IgD-negative memory B cell (primary cell): ENCODE measurements around the gene BUB3. TPM values are rescaled to one million over a fixed set of nuclear protein-coding genes. Genes with fewer than 3 reads are reported as not detected.

ENCODE experiments used
- H3K27ac Mint-ChIP-seq, 3 donors: one replicate each; pipeline ENCODE4 v1.8.0; 2020 to 2022; ENCODE audit warnings: mild to moderate bottlenecking in 3 of 3, mixed read lengths in 3 of 3, moderate library complexity in 1 of 3
- H3K27me3 Mint-ChIP-seq: one replicate; pipeline ENCODE4 v1.8.0; 2021; ENCODE audit warnings: mixed read lengths
- H3K36me3 Mint-ChIP-seq: one replicate; pipeline ENCODE4 v1.8.0; 2020; ENCODE audit warnings: mild to moderate bottlenecking, mixed read lengths
- H3K4me1 Mint-ChIP-seq, 3 donors: one replicate each; pipeline ENCODE4 v1.8.0; 2020 to 2022; ENCODE audit warnings: mixed read lengths in 3 of 3, mild to moderate bottlenecking in 1 of 3
- H3K4me3 Mint-ChIP-seq, 4 donors: one replicate each; pipeline ENCODE4 v1.8.0; 2020 to 2022; ENCODE audit warnings: mild to moderate bottlenecking in 4 of 4, mixed read lengths in 4 of 4, moderate library complexity in 3 of 4
- H3K9me3 Mint-ChIP-seq, 3 donors: one replicate each; pipeline ENCODE4 v1.8.0; 2020 to 2021; ENCODE audit warnings: mixed read lengths in 3 of 3, mild to moderate bottlenecking in 1 of 3
- polyA plus RNA-seq: library from polyadenylated mRNA; unstranded; fragments of 300-500 nt; fragmentation: Illumina TruSeq; gene quantifications from one replicate; pipeline ENCODE4 v1.2.3, GENCODE V29; 2021

The BUB3 gene
- polyA plus RNA-seq, 1 donor from 2014 or later, result 148 TPM

GRCh38 chr10:123146013-123146893 lies 7.9 kb upstream of the BUB3 start:
- Mint-ChIP-seq H3K4me1 (peaks cover 13 to 35% (median 16%) of the 10 kb centered on the region in 3 donors), H3K4me3 (peak overlapping the region in 2 of 4 donors; percentile 47 to 73), H3K36me3 (peaks cover 2% of the 10 kb centered on the region), H3K9me3 (peaks cover 0 to 11% (median 0%) of the 10 kb centered on the region in 3 donors), H3K27me3 (peaks cover 73% of the 10 kb centered on the region), H3K27ac (peak overlapping the region; percentile 87 to 95 (median 91))

- H3K4me1 Mint-ChIP-seq, result peaks cover 19 to 42% (median 20%) of the 10 kb centered on the region in 3 donors
- H3K27ac Mint-ChIP-seq, result peak overlapping the region; percentile 87 to 95 (median 91)
- H3K27me3 Mint-ChIP-seq, result peaks cover 72% of the 10 kb centered on the region
- H3K36me3 Mint-ChIP-seq, result peaks cover 2% of the 10 kb centered on the region
- H3K9me3 Mint-ChIP-seq, result peaks cover 0 to 11% (median 1%) of the 10 kb centered on the region in 3 donors
- peak overlapping the region in 3 of 4 donors; percentile 58 to 83 (median 64) for H3K4me3 Mint-ChIP-seq
These were observed 7.1 kb upstream of the BUB3 start for GRCh38 chr10:123146894-123147634.

- peak within 1 kb of the TSS; percentile 91 to 96 (median 94) for H3K27ac Mint-ChIP-seq
- peaks cover 19 to 42% (median 20%) of the 10 kb centered on the region in 3 donors for H3K4me1 Mint-ChIP-seq
- H3K27me3 Mint-ChIP-seq, result peaks cover 69% of the 10 kb centered on the region
- H3K9me3 Mint-ChIP-seq, result peaks cover 0 to 11% (median 1%) of the 10 kb centered on the region in 3 donors
- H3K4me3 Mint-ChIP-seq, result peak within 1 kb of the TSS; percentile 63 to 88 (median 78)
- H3K36me3 Mint-ChIP-seq, result peaks cover 2% of the 10 kb centered on the region
These were observed 6.4 kb upstream of the BUB3 start, which contains the start of gene HMX2 for GRCh38 chr10:123147635-123148413. TSS of gene HMX2 (plus strand) at chr10:123148136. CDS start at chr10:123148379, 243 bp downstream.

- Mint-ChIP-seq H3K36me3 (peaks cover under 1% of the 10 kb centered on the region), H3K27me3 (peaks cover 61% of the 10 kb centered on the region), H3K9me3 (peaks cover 0 to 11% (median 1%) of the 10 kb centered on the region in 3 donors), H3K4me1 (peaks cover 19 to 42% (median 20%) of the 10 kb centered on the region in 3 donors), H3K4me3 (peak overlapping the region; percentile 63 to 88 (median 78)), H3K27ac (peak overlapping the region; percentile 91 to 96 (median 94))
These were observed 5.6 kb upstream of the BUB3 start for GRCh38 chr10:123148414-123149161.

- peaks cover 20 to 45% (median 25%) of the 10 kb centered on the region in 3 donors for H3K4me1 Mint-ChIP-seq
- peak overlapping the region; percentile 62 to 88 (median 78) for H3K4me3 Mint-ChIP-seq
- H3K27ac Mint-ChIP-seq, result peak overlapping the region; percentile 79 to 96 (median 94)
- no peaks in the 10 kb centered on the region for H3K36me3 Mint-ChIP-seq
- peaks cover 57% of the 10 kb centered on the region for H3K27me3 Mint-ChIP-seq
- H3K9me3 Mint-ChIP-seq, result peaks cover 0 to 9% (median 1%) of the 10 kb centered on the region in 3 donors
These were observed 5.0 kb upstream of the BUB3 start for GRCh38 chr10:123149162-123149567.

GRCh38 chr10:123149568-123150270 lies 4.5 kb upstream of the BUB3 start:
- Mint-ChIP-seq H3K4me3 (peak overlapping the region; percentile 75 to 88 (median 82)), H3K27ac (peak overlapping the region; percentile 88 to 96 (median 90)), H3K4me1 (peaks cover 21 to 43% (median 25%) of the 10 kb centered on the region in 3 donors), H3K36me3 (no peaks in the 10 kb centered on the region), H3K9me3 (peaks cover 0 to 9% (median 1%) of the 10 kb centered on the region in 3 donors), H3K27me3 (peaks cover 52% of the 10 kb centered on the region)

- peaks cover 0 to 9% (median 1%) of the 10 kb centered on the region in 3 donors for H3K9me3 Mint-ChIP-seq
- H3K27me3 Mint-ChIP-seq, result peaks cover 46% of the 10 kb centered on the region
- H3K36me3 Mint-ChIP-seq, result peaks cover 1% of the 10 kb centered on the region
- H3K4me1 Mint-ChIP-seq, result peaks cover 22 to 43% (median 26%) of the 10 kb centered on the region in 3 donors
- H3K27ac Mint-ChIP-seq, result peak overlapping the region; percentile 88 to 95 (median 90)
- H3K4me3 Mint-ChIP-seq, result peak overlapping the region; percentile 72 to 88 (median 82)
These were observed 3.8 kb upstream of the BUB3 start for GRCh38 chr10:123150271-123150985.

GRCh38 chr10:123150986-123151736 lies 3.0 kb upstream of the BUB3 start:
- Mint-ChIP-seq H3K9me3 (peaks cover 0 to 9% (median 1%) of the 10 kb centered on the region in 3 donors), H3K4me1 (peaks cover 25 to 38% (median 28%) of the 10 kb centered on the region in 3 donors), H3K27ac (peak overlapping the region; percentile 46 to 90 (median 84)), H3K27me3 (peaks cover 41% of the 10 kb centered on the region), H3K36me3 (peaks cover 2% of the 10 kb centered on the region), H3K4me3 (peak overlapping the region; percentile 72 to 88 (median 82))

GRCh38 chr10:123151737-123152135 lies 2.5 kb upstream of the BUB3 start:
- Mint-ChIP-seq H3K4me3 (peak overlapping the region; percentile 72 to 87 (median 82)), H3K27ac (peak overlapping the region in 2 of 3 donors; percentile 84 to 90), H3K4me1 (peaks cover 27 to 37% (median 31%) of the 10 kb centered on the region in 3 donors), H3K36me3 (peaks cover 2% of the 10 kb centered on the region), H3K27me3 (peaks cover 37% of the 10 kb centered on the region), H3K9me3 (peaks cover 0 to 7% (median 1%) of the 10 kb centered on the region in 3 donors)

GRCh38 chr10:123153486-123154091 lies 613 bp upstream of the BUB3 start:
- Mint-ChIP-seq H3K27me3 (peaks cover 30% of the 10 kb centered on the region), H3K27ac (peak overlapping the region; percentile 83 to 99 (median 94)), H3K36me3 (peaks cover 4% of the 10 kb centered on the region), H3K9me3 (peaks cover 0 to 3% (median 1%) of the 10 kb centered on the region in 3 donors), H3K4me3 (peak overlapping the region; percentile 89 to 100 (median 98)), H3K4me1 (peaks cover 32 to 44% (median 39%) of the 10 kb centered on the region in 3 donors)

- Mint-ChIP-seq H3K4me3 (peak overlapping the region; percentile 89 to 100 (median 98)), H3K27ac (peak overlapping the region; percentile 43 to 99 (median 94)), H3K36me3 (peaks cover 4% of the 10 kb centered on the region), H3K9me3 (peaks cover 0 to 1% (median 0%) of the 10 kb centered on the region in 3 donors), H3K4me1 (peaks cover 30 to 41% (median 39%) of the 10 kb centered on the region in 3 donors), H3K27me3 (peaks cover 21% of the 10 kb centered on the region)
These were observed 706 bp downstream of the BUB3 start for GRCh38 chr10:123154711-123155505.
